HCEC 1CT (cell line): ENCODE results near the gene FYB2.

Experiments used
- DNase-seq: peaks from one replicate; pipeline ENCODE4 v3.0.0-alpha.2; 2017

The FYB2 gene

GRCh38 chr1:56709995-56710394, 109.2 kb downstream of the FYB2 start:
- no peak for DNase-seq

GRCh38 chr1:56709269-56709880, 109.8 kb downstream of the FYB2 start:
- DNase-seq, result peak; percentile 64

GRCh38 chr1:56707379-56707778, 111.8 kb downstream of the FYB2 start:
- DNase-seq, result no peak

GRCh38 chr1:56703747-56704146, 115.5 kb downstream of the FYB2 start:
- DNase-seq, result no peak

DNA sequence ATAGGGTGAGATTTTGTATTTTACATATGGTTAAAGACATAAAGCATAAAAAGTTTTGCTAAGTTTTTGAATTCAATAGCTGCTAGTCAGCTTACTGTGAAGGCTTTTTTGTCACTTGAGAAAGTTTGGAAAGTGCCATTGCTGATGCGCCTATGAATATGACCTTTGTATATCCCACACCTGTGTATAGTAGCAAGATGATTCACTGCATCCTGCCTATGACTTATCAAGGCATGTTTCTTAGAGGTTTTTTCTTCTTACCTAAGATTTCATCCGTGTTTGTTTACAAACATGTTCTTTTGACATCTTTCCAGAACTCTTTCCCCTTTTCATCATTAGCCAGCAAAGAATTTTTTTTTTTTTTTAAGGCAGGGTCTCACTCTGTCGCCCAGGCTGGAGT, 122.5 kb downstream of the FYB2 start:
- DNase-seq, result no peak

- DNase-seq, result peak; percentile 80
Measured at GRCh38 chr1:56688522-56689026, 130.6 kb downstream of the FYB2 start.

DNA sequence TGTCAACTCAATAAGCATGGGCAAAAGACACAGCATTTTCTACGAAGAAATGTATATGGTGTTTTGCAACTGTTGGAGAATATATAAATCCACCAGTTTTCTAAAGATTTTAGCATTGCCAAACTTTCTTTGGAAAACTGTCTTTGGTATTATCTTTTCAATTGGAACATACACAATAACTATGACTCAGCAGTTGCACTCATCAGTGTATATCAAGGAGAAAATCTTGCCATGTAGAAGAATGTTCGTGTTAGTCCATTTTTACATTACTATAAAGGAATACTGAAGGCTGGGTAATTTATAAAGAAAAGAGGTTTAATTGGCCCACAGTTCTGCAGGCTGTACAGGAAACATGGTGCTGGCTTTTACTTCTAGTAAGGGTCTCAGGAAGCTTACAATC, 133.0 kb downstream of the FYB2 start:
- DNase-seq, result peak; percentile 42

GRCh38 chr1:56683569-56683968, 135.6 kb downstream of the FYB2 start:
- DNase-seq, result no peak

- DNase-seq, result peak; percentile 95
Measured at GRCh38 chr1:56676571-56677035, 142.6 kb downstream of the FYB2 start.

DNA sequence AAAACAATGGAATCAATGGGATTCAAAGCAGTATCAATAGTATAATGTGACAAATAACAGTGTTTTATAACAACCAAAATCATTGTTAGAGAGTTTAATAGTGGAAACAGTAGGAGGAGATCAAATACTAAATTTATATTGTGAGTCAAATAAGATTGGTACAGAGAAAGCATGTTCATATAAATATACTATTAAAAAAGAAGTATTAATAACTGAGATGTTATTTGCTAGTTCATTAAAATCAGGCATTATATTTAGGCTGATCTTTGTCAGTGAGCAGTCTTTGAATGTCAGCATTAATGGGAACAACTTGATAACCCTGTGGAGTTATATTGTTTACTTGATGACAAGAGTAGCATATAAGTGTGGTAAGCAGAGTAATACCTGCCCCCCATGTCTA, 143.4 kb downstream of the FYB2 start:
- DNase-seq, result no peak

- DNase-seq, result no peak
Measured at GRCh38 chr1:56672579-56672978, 146.6 kb downstream of the FYB2 start.

- no peak for DNase-seq
Measured at GRCh38 chr1:56671542-56671941, 147.7 kb downstream of the FYB2 start.

GRCh38 chr1:56671085-56671484, 148.1 kb downstream of the FYB2 start:
- DNase-seq, result no peak

DNA sequence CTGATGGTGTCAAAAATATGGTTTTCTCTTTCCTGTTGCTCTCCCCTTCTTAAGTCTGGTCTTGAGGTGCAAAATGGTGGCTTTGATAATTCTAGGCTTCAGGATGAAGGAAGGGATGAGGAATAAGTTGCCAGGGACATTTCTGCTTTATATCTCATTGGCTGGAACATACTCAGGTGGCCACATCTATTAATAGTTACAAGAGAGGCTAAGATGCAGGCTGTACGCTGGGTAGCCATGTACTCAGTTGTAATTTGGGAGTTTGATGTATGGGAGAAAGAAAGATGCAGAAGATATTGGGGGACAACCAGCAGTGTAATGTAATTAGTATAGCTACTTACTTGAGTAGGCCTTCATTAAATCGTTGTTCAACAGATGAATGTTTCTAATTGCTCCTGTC, 148.9 kb downstream of the FYB2 start:
- no peak for DNase-seq
